ENCODE data around the gene ASB13. TPM values are rescaled to one million over a fixed set of nuclear protein-coding genes. Genes with fewer than 3 reads are reported as not detected.

ASB13 gene
- total and polyA plus RNA-seq, 2 donors (not counting 1 experiment from before 2014, with no cell fraction given): 5.4 to 15.4 TPM

- H3K9me3 ChIP-seq (ENCODE audit: control insufficient read depth, insufficient read depth, low read depth, low read length): no peaks in the 10 kb centered on the region
- no peak overlapping the region for H3K4me3 ChIP-seq (replicated peaks in 1 of 4; ENCODE audit: control extremely low read depth in 1 of 4, insufficient read depth in 1 of 4, low read depth in 3 of 4, low read length in 4 of 4)
- H3K27me3 ChIP-seq (ENCODE audit: control insufficient read depth, insufficient read depth, low read length): peaks cover 2% of the 10 kb centered on the region
- no peaks in the 10 kb centered on the region for H4K20me1 ChIP-seq (ENCODE audit: control insufficient read depth, extremely low read depth, insufficient read depth, low read length)
- no peaks in the 10 kb centered on the region for H3K4me1 ChIP-seq (ENCODE audit: control insufficient read depth, extremely low read depth, insufficient read depth, low read length)
- no peaks in the 10 kb centered on the region for H3K79me2 ChIP-seq (ENCODE audit: control insufficient read depth, insufficient read depth, low read length)
- DNase-seq (ENCODE audit: low read depth in 2 of 2): no peak
- TF ChIP-seq EZH2 (IDR thresholded peaks at IDR 0.05; ENCODE audit: low read length, missing control alignments): no peak
- TF ChIP-seq CTCF (conservative IDR thresholded peaks at IDR 0.05 in 1 of 2, IDR thresholded peaks at IDR 0.05 in 1 of 2; ENCODE audit: low read depth in 1 of 2, low read length in 2 of 2): no peak
- no peak overlapping the region for H3K9ac ChIP-seq (ENCODE audit: insufficient read depth, low read length)
- H3K36me3 ChIP-seq (ENCODE audit: control insufficient read depth, insufficient read depth, low read length): no peaks in the 10 kb centered on the region
- H3K4me2 ChIP-seq (ENCODE audit: extremely low read depth, insufficient read depth, low read length): no peak overlapping the region
- H3K27ac ChIP-seq (ENCODE audit: insufficient read depth, low read length): no peak overlapping the region
- no peak overlapping the region for H2AFZ ChIP-seq (ENCODE audit: low read length)
Observed at GRCh38 chr10:5606864-5607263, 59.5 kb downstream of the ASB13 start.

GRCh38 chr10:5606321-5606720, 60.1 kb downstream of the ASB13 start:
- Histone ChIP-seq H3K4me2 (ENCODE audit: extremely low read depth, insufficient read depth, low read length) (no peak overlapping the region), H3K4me1 (ENCODE audit: control insufficient read depth, extremely low read depth, insufficient read depth, low read length) (no peaks in the 10 kb centered on the region), H3K4me3 (replicated peaks in 1 of 4; ENCODE audit: control extremely low read depth in 1 of 4, insufficient read depth in 1 of 4, low read depth in 3 of 4, low read length in 4 of 4) (no peak overlapping the region), H3K27ac (ENCODE audit: insufficient read depth, low read length) (no peak overlapping the region), H2AFZ (ENCODE audit: low read length) (no peak overlapping the region), H3K27me3 (ENCODE audit: control insufficient read depth, insufficient read depth, low read length) (peaks cover 2% of the 10 kb centered on the region), H3K9me3 (ENCODE audit: control insufficient read depth, insufficient read depth, low read depth, low read length) (no peaks in the 10 kb centered on the region), H4K20me1 (ENCODE audit: control insufficient read depth, extremely low read depth, insufficient read depth, low read length) (no peaks in the 10 kb centered on the region), H3K36me3 (ENCODE audit: control insufficient read depth, insufficient read depth, low read length) (no peaks in the 10 kb centered on the region), H3K9ac (ENCODE audit: insufficient read depth, low read length) (no peak overlapping the region), H3K79me2 (ENCODE audit: control insufficient read depth, insufficient read depth, low read length) (no peaks in the 10 kb centered on the region)
- DNase-seq (ENCODE audit: low read depth in 2 of 2): no peak
- TF ChIP-seq EZH2 (IDR thresholded peaks at IDR 0.05; ENCODE audit: low read length, missing control alignments) (no peak), CTCF (conservative IDR thresholded peaks at IDR 0.05 in 1 of 2, IDR thresholded peaks at IDR 0.05 in 1 of 2; ENCODE audit: low read depth in 1 of 2, low read length in 2 of 2) (no peak)

- H3K4me2 ChIP-seq (ENCODE audit: extremely low read depth, insufficient read depth, low read length): no peak overlapping the region
- H3K36me3 ChIP-seq (ENCODE audit: control insufficient read depth, insufficient read depth, low read length): no peaks in the 10 kb centered on the region
- H4K20me1 ChIP-seq (ENCODE audit: control insufficient read depth, extremely low read depth, insufficient read depth, low read length): no peaks in the 10 kb centered on the region
- H2AFZ ChIP-seq (ENCODE audit: low read length): no peak overlapping the region
- no peak overlapping the region for H3K9ac ChIP-seq (ENCODE audit: insufficient read depth, low read length)
- no peak for TF ChIP-seq CTCF (conservative IDR thresholded peaks at IDR 0.05 in 1 of 2, IDR thresholded peaks at IDR 0.05 in 1 of 2; ENCODE audit: low read depth in 1 of 2, low read length in 2 of 2)
- TF ChIP-seq EZH2 (IDR thresholded peaks at IDR 0.05; ENCODE audit: low read length, missing control alignments): no peak
- DNase-seq (ENCODE audit: low read depth in 2 of 2): no peak
- peaks cover 2% of the 10 kb centered on the region for H3K27me3 ChIP-seq (ENCODE audit: control insufficient read depth, insufficient read depth, low read length)
- no peak overlapping the region for H3K4me3 ChIP-seq (replicated peaks in 1 of 4; ENCODE audit: control extremely low read depth in 1 of 4, insufficient read depth in 1 of 4, low read depth in 3 of 4, low read length in 4 of 4)
- no peaks in the 10 kb centered on the region for H3K9me3 ChIP-seq (ENCODE audit: control insufficient read depth, insufficient read depth, low read depth, low read length)
- H3K79me2 ChIP-seq (ENCODE audit: control insufficient read depth, insufficient read depth, low read length): no peaks in the 10 kb centered on the region
- H3K4me1 ChIP-seq (ENCODE audit: control insufficient read depth, extremely low read depth, insufficient read depth, low read length): no peaks in the 10 kb centered on the region
- no peak overlapping the region for H3K27ac ChIP-seq (ENCODE audit: insufficient read depth, low read length)
Observed at GRCh38 chr10:5604961-5605360, 61.4 kb downstream of the ASB13 start.
